D721Med (cell line): ENCODE data around the gene BTN2A1.
"Not testable (repeated sequence)": the region's sequence is repeated elsewhere in the genome, so short reads cannot be mapped to it uniquely, and the experiment has no call there.

Experiments used
- DNase-seq: peaks from one replicate; pipeline ENCODE4 v3.0.0; 2011; ENCODE audit warnings: low spot score; ENCODE audit not compliant: insufficient read length
- FAIRE-seq: peaks from 2 replicates; lab custom pipeline; 2011; peaks lifted over from hg19 to GRCh38; lab: Jason Lieb, UNC
- TF ChIP-seq, protein P1 (sequence below): IDR thresholded peaks from 2 replicates; pipeline ENCODE4 v1.5.1; 2012; ENCODE audit warnings: mild to moderate bottlenecking, control low read depth; ENCODE audit not compliant: insufficient read depth; ENCODE audit errors: missing control alignments

BTN2A1 gene

DNA sequence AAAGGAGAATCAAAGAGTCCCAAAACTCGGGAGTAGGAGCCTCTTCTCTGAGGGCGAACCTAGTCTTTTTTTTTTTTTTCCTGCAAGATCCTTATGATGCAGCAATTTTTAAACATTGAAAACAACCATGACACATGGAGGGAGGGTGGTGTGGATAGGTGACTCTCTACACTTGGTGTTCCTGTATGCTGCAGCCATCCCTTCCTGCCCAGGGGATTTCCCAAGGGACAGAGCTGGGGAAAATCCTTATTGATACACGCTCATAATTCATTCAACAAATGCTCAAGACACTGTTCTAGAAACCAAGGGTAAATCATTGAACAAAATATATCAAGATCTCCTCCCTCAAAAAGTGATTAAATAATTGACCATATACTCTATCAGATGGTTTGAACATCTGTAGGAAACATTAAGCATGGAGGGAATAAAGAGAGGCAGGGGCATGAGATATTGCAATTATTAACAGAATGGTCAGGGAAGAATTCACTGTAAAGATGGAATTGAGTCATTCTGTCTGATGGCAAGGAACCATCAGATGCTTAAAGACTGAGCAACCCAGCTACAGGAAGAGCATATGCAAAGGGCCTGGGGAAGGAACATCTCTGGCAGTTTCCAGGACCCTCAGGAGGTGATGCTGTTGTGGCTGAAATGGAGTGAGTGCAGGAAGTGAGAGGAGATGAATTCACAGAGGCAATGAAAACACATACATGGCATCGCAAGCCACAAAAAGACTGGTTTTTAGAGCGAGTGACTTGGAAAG, 30.9 kb upstream of the BTN2A1 start:
- DNase-seq (no peak), FAIRE-seq (no peak)
- TF ChIP-seq, protein P1, sequence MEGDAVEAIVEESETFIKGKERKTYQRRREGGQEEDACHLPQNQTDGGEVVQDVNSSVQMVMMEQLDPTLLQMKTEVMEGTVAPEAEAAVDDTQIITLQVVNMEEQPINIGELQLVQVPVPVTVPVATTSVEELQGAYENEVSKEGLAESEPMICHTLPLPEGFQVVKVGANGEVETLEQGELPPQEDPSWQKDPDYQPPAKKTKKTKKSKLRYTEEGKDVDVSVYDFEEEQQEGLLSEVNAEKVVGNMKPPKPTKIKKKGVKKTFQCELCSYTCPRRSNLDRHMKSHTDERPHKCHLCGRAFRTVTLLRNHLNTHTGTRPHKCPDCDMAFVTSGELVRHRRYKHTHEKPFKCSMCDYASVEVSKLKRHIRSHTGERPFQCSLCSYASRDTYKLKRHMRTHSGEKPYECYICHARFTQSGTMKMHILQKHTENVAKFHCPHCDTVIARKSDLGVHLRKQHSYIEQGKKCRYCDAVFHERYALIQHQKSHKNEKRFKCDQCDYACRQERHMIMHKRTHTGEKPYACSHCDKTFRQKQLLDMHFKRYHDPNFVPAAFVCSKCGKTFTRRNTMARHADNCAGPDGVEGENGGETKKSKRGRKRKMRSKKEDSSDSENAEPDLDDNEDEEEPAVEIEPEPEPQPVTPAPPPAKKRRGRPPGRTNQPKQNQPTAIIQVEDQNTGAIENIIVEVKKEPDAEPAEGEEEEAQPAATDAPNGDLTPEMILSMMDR: no peak

DNA sequence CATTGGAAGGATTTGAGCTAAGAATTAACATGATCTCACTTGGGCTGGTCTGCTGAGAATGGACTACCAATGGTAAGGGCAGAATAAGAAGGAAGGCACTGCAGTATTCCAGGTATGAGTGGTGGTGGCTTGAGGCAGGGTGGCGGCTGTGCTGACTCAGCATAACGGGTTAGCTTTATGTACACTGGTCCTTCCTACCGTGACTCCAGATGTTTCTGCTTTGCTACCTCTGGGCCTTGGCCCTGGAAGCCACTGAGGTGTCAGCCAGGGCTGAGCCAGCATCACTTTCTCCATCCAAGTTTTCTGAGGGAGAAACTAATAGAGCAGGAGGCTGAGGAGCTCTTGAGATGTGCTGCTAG, 30.3 kb upstream of the BTN2A1 start:
- DNase-seq (no peak), FAIRE-seq (no peak)
- TF ChIP-seq, protein P1: no peak

DNA sequence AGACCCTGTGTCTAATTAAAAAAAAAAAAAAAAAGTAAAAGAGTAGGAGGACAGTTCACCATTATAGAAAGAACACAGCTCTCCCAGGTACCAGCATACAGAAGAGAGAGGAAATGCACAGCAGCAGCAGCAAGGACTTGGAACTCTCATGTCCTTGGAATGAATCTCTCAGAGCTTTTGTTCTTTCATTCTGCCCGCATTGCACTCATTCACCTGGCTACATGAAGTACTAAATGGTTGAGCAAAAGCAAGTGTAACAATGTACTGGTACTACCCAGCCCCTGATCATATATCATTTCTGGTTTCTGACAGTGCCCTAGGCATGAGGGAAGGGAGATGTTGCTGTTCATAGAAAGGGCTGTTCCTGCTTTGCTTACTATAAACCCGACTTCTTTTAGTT, 29.5 kb upstream of the BTN2A1 start:
- no peak for FAIRE-seq
- TF ChIP-seq, protein P1: no peak
- no peak for DNase-seq

DNA sequence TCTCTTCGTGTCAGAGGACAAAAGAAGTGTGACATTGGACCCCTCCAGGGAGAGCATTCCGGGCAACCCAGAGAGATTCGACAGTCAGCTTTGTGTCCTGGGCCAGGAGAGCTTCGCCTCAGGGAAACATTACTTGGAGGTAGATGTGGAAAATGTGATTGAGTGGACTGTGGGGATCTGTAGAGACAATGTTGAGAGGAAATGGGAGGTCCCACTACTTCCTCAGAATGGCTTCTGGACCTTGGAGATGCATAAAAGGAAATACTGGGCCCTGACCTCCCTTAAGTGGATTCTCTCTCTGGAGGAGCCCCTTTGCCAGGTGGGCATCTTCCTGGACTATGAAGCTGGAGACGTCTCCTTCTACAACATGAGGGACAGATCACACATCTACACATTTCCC, 27.0 kb upstream of the BTN2A1 start:
- TF ChIP-seq, protein P1: no peak
- no peak for FAIRE-seq
- DNase-seq: no peak

DNA sequence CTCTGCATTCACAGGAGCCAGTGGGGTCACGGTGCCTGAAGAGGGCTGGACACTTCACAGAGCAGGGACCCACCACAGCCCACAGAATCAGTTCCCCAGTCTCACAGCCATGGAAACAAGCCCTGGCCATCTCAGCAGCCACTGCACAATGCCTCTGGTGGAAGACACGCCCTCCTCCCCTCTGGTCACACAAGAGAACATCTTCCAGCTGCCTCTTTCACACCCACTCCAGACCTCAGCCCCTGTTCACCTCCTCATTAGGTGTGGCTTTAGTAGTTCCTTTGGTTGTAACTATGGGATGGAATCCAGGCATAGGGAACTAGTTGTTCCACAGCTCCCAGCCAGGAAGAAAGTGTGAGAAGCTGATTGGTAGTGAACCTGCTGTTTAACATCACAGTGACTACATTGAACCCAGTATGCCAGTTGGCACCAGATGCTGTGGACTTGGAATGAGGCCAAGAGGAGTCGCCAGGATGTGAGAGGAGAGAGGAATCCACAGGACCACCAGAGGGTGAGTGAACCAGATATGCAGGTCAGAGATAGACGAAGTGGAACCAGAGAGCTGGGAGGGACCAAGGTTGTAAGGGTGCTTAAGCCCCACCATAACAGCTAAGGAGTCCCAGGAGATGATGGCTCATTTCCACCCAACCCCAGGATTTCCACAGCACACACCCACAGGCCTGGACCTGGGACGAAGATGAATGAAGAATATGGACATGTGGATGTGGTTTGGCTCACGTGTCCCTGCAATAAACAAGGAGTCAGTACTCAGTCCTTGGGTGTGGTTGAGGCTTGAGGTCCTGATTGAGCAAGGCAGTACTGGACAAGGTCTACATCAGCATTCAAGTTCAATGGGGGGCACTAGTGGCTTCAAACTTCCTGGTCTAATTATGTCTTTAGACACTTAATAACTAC, 26.2 kb upstream of the BTN2A1 start:
- TF ChIP-seq, protein P1: no peak
- DNase-seq: no peak
- no peak for FAIRE-seq

DNA sequence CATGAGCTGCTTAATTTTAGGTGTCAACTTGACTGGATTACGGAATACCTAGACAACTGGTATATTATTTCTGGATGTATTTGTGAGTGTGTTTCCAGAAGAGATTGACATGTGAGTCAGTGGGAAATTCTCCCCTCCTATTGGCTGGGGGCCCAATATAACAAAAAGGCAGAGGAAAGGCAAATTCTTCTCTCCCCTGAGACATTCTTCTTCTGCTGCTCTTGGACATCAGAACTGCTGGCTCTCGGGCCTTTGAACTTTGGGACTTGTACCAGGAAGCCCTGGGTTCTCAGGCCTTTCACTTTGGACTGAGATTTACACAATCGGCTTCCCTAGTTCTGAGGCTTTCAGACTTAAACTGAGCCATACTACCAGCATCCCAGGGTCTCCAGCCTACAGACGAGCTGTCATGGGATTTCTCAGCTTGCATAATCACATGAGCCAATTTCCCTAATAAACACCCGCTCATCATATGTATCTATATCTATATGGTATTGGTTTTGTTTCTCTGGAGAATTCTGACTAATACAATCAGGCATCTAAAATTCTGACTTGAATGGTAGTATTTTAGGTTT, 25.0 kb upstream of the BTN2A1 start:
- TF ChIP-seq, protein P1: no peak
- no peak for DNase-seq
- FAIRE-seq: no peak

DNA sequence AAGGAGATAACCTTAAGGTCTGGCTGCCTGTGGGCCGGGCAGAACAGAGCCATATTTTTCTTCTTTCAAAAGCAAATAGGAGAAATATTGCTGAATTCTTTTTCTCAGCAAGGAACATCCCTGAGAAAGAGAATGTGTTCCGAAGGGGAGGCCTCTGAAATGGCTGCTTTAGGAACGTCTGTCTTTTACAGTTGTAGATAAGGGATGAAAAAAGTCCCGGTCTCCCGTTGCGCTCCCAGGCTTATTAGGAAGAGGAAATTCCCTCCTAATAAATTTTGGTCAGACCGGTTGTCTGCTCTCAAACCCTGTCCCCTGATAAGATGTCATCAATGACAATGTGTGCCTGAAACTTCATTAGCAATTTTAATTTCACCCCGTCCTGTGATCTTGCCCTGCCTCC, 24.1 kb upstream of the BTN2A1 start:
- not testable (repeated sequence) for FAIRE-seq, DNase-seq
